Measurements from ENCODE around the gene MTHFSD. TPM values are rescaled to one million over a fixed set of nuclear protein-coding genes. Genes with fewer than 3 reads are reported as not detected.

Gene MTHFSD
- total and polyA plus RNA-seq, 2 donors (not counting 3 experiments of a cell fraction or from before 2014, with no cell fraction given) = 16.7 to 21.1 TPM

DNA sequence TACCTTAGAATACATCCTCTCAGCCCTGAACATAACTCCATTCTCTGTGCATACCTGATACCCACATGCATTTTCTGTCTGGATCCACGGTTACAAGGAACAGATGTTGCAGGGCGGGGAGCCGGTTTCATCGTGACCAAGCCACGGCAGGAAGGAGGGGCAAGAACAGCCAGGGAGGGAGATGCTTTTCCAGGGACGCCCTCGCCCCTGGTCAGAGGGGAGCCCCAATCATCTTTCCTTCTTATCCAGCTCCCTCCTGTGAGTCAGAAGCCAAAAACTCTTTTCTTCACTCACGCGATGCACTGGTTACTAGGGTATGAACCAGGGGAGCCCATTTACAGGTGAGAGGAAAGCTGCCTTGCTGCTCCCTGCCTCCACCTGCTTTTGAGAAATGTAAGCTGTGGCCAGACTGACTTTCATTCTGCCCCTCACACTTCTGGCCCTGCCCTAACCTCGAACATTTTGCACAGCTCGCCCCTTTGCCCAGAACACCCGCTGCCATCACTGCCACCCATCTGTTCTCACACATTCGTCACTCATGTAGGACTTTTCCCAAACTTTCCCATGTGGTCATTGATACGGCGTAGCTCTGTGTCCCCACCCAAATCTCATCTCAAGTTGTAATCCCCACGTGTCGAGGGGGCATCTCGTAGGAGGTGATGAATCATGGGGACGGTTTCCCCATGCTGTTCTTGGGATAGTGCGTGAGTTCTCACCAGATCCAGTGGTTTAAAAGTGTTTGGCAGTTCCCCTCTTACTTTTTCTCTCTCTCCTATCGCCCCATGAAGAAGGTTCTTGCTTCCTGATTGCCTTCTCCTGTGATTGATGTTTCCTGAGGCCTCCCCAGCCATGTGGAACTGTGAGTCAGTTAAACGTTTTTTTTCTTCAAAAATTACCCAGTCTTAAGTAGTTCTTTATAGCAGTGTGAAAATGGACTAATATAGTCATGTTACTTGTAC is 43.9 kb upstream of the MTHFSD start:
- H2AFZ ChIP-seq (ENCODE audit: low read depth, low read length) = no peak overlapping the region
- no peaks in the 10 kb centered on the region for H3K9me1 ChIP-seq (replicated peaks; ENCODE audit: control insufficient read depth, extremely low read depth, insufficient read depth, low read length)
- no peaks in the 10 kb centered on the region for H3K9me3 ChIP-seq (replicated peaks; ENCODE audit: control insufficient read depth, insufficient read depth, low read length)
- dilution Hi-C loops (cut with MboI; ENCODE audit: extremely low pct_ligation_motif_present, low sequenced_read_pairs) = no loop called here
- no peak overlapping the region for H3K4me3 ChIP-seq (replicated peaks in 1 of 3; ENCODE audit: insufficient read depth in 1 of 3, low read depth in 1 of 3, low read length in 3 of 3)
- H3K27ac ChIP-seq (ENCODE audit: insufficient read depth, low read depth, low read length) = no peak overlapping the region
- FAIRE-seq = peak; percentile 66
- no peak for DNase-seq (ENCODE audit: low read depth, low spot score)
- ChIA-PET CTCF (interaction anchor here (0.8 kb wide), 1 partner anchor 66 kb away, joined by 3 read pairs; no protein-coding TSS in a partner anchor), POLR2A (no interaction called here)
- no peak overlapping the region for H3K9ac ChIP-seq (replicated peaks; ENCODE audit: extremely low read depth, insufficient read depth, low read length)
- H3K4me2 ChIP-seq (ENCODE audit: insufficient read depth, low read length) = no peak overlapping the region
- no peaks in the 10 kb centered on the region for H4K20me1 ChIP-seq (replicated peaks; ENCODE audit: control insufficient read depth, extremely low read depth, insufficient read depth, low read length)
- H3K27me3 ChIP-seq (ENCODE audit: control insufficient read depth in 2 of 2, insufficient read depth in 2 of 2, low read length in 2 of 2) = no peaks in the 10 kb centered on the region
- TF ChIP-seq FOS (IDR thresholded peaks at IDR 0.05; ENCODE audit: borderline replicate concordance, insufficient read depth, low read length) (no peak), EZH2 (IDR thresholded peaks at IDR 0.05; ENCODE audit: borderline replicate concordance, low read depth, low read length, severe bottlenecking) (no peak), MAX (IDR thresholded peaks at IDR 0.05; ENCODE audit: insufficient read depth, insufficient read length) (no peak), MYC (IDR thresholded peaks at IDR 0.05; ENCODE audit: low read depth, low read length) (no peak), GATA2 (IDR thresholded peaks at IDR 0.05; ENCODE audit: insufficient read depth, insufficient read length, low read depth, low read length) (no peak), JUN (IDR thresholded peaks at IDR 0.05; ENCODE audit: borderline replicate concordance, insufficient read depth, insufficient read length, low read depth) (no peak), CTCF (IDR thresholded peaks at IDR 0.05; ENCODE audit: extremely low read depth in 1 of 2, insufficient read depth in 1 of 2, low read depth in 1 of 2, low read length in 2 of 2) (no peak), POLR2AphosphoS5 (IDR thresholded peaks at IDR 0.05; ENCODE audit: insufficient read depth, low read depth, low read length) (no peak), POLR2A (IDR thresholded peaks at IDR 0.05; ENCODE audit: low read depth, low read length) (no peak)
- intact Hi-C loops (cut with micrococcal nuclease) = no loop called here
- no peaks in the 10 kb centered on the region for H3K79me2 ChIP-seq (ENCODE audit: control insufficient read depth, insufficient read depth, low read length)
- no peaks in the 10 kb centered on the region for H3K36me3 ChIP-seq (ENCODE audit: control insufficient read depth in 2 of 2, extremely low read depth in 1 of 2, insufficient read depth in 2 of 2, low read length in 2 of 2)
- BruUV-seq (replicated peaks) = no TSS peak
- no peaks in the 10 kb centered on the region for H3K4me1 ChIP-seq (ENCODE audit: control insufficient read depth, extremely low read depth, insufficient read depth, low read length)
